ENCODE results near the gene NFYA.
A peak's percentile ranks its signal among the peaks of the same experiment; 100 is the strongest.

NFYA gene

GRCh38 chr6:41072836-41073202, at the start of gene NFYA:
NFYA (plus strand) TSS chr6:41072974; CDS start chr6:41079090, 6,116 bp downstream.
- no peak for DNase-seq

- DNase-seq = no peak
Observed at GRCh38 chr6:41023114-41023513, 49.7 kb upstream of the NFYA start.

GRCh38 chr6:41025966-41026530, 46.7 kb upstream of the NFYA start:
- no peak for DNase-seq

GRCh38 chr6:41027241-41027640, 45.5 kb upstream of the NFYA start:
- DNase-seq = peak; percentile 50

- peak; percentile 95 for DNase-seq
Observed at GRCh38 chr6:41027799-41028560, 44.8 kb upstream of the NFYA start.

GRCh38 chr6:41028561-41029412, 44.0 kb upstream of the NFYA start:
- DNase-seq = no peak

GRCh38 chr6:41032830-41033229, 39.9 kb upstream of the NFYA start:
- DNase-seq = no peak

GRCh38 chr6:41033776-41034175, 39.0 kb upstream of the NFYA start:
- DNase-seq = no peak

- DNase-seq = no peak
Observed at GRCh38 chr6:41036186-41036585, 36.6 kb upstream of the NFYA start.

GRCh38 chr6:41036601-41037000, 36.2 kb upstream of the NFYA start:
- no peak for DNase-seq

GRCh38 chr6:41037107-41037900, 35.5 kb upstream of the NFYA start:
- DNase-seq = no peak

- no peak for DNase-seq
Observed at GRCh38 chr6:41038205-41038604, 34.6 kb upstream of the NFYA start.

GRCh38 chr6:41039060-41039998, 33.4 kb upstream of the NFYA start, which contains the start of gene UNC5CL:
UNC5CL (minus strand) TSS chr6:41039221; CDS start chr6:41035074, 4,147 bp downstream.
- DNase-seq = peak; percentile 33

- no peak for DNase-seq
Observed at GRCh38 chr6:41040101-41040939, 32.5 kb upstream of the NFYA start.

- DNase-seq = no peak
Observed at GRCh38 chr6:41040940-41041536, 31.7 kb upstream of the NFYA start.

GRCh38 chr6:41042226-41043055, 30.3 kb upstream of the NFYA start, which contains the start of gene TSPO2:
TSPO2 (plus strand) TSS chr6:41042467; CDS start chr6:41042986, 519 bp downstream.
- no peak for DNase-seq

- DNase-seq = no peak
Observed at GRCh38 chr6:41043151-41043550, 29.6 kb upstream of the NFYA start.

GRCh38 chr6:41045664-41046063, 27.1 kb upstream of the NFYA start:
- no peak for DNase-seq

- DNase-seq = no peak
Observed at GRCh38 chr6:41046084-41046483, 26.7 kb upstream of the NFYA start.
